ENCODE results near the gene CYSLTR2. TPM values are rescaled to one million over a fixed set of nuclear protein-coding genes. Genes with fewer than 3 reads are reported as not detected.

The CYSLTR2 gene
- total RNA-seq, 1 donor from 2014 or later, result 0.75 TPM

DNA sequence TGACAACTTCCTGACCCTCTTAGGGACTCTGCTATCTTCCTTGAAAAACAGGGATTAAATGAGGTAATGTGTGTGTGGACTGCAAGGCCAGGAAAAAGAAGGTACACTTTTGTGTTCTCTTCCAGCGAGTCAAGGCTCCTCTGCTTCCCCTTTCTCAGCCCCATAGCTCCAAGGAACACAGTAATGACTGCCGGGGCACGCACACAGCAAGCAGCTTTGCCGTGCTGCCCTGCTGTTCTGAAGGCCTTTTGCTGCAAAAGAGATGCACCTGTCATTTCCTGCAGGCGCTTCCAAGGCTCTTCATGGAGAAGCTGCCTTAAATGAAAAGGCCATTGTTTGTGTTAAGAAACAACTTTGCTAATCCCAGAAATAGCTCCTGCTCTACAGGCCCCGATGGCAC is 84.6 kb downstream of the CYSLTR2 start:
- no peaks in the 10 kb centered on the region for H3K36me3 Mint-ChIP-seq (ENCODE audit: low read depth)
- intact Hi-C loops (cut with micrococcal nuclease), result no loop called here
- H3K27ac Mint-ChIP-seq, result no peak overlapping the region
- H3K4me1 Mint-ChIP-seq (ENCODE audit: low read depth), result no peaks in the 10 kb centered on the region
- no peak overlapping the region for H3K4me3 Mint-ChIP-seq
- H3K9me3 Mint-ChIP-seq, result no peaks in the 10 kb centered on the region
- H3K27me3 Mint-ChIP-seq (ENCODE audit: insufficient read depth), result peaks cover 2% of the 10 kb centered on the region
- no peak for DNase-seq (ENCODE audit: low spot score)

DNA sequence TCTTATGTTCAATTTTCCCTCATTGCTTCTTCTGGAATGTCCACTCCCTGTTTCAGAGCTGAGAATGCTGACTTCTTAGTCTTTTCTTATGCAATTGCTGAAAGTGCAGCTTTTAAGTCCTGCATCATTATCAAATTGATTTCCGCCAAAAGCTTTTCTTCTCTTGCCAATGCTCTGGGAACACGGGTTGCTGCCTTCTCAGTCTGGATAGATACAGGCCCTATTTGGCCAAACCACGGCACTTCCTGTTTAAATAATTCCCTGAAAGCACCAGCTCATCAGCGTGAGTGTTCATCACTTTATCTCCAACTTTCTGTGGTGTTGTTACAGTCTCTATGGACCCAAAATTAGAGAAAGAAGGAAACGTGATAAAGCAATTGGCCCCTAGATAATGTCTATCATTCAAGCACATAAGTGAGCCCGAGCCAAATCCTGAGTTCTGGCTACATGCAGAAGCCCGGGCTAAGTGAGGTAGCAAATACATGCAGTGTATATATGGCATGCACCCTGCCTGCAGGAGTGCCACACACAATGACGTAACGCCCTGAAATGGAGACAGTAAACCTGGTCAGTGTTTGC is 85.7 kb downstream of the CYSLTR2 start:
- H3K9me3 Mint-ChIP-seq, result no peaks in the 10 kb centered on the region
- no peak overlapping the region for H3K4me3 Mint-ChIP-seq
- H3K27me3 Mint-ChIP-seq (ENCODE audit: insufficient read depth), result peaks cover 2% of the 10 kb centered on the region
- intact Hi-C loops (cut with micrococcal nuclease), result no loop called here
- DNase-seq (ENCODE audit: low spot score), result no peak
- H3K27ac Mint-ChIP-seq, result no peak overlapping the region
- H3K4me1 Mint-ChIP-seq (ENCODE audit: low read depth), result no peaks in the 10 kb centered on the region
- no peaks in the 10 kb centered on the region for H3K36me3 Mint-ChIP-seq (ENCODE audit: low read depth)

DNA sequence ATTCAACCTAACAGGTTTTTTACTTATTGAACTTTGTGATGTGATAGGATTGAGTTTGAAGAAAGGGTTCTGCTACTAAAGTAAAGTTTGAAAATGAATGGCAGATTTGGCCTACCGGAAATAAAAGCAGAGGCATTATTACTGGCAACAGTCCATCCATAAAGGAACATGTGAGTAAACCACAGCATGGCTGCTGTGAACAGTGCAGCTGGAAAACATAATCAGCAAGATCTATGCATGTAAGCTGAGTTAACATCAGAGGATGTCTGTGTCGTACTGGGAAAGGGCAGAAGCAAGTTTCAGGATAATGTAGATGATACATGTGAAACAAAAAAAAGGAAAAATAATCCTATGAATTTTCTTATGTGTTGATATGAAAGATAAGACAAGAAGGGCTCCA is 87.6 kb downstream of the CYSLTR2 start:
- Mint-ChIP-seq H3K4me3 (no peak overlapping the region), H3K27me3 (ENCODE audit: insufficient read depth) (peaks cover 2% of the 10 kb centered on the region), H3K27ac (no peak overlapping the region), H3K36me3 (ENCODE audit: low read depth) (no peaks in the 10 kb centered on the region), H3K9me3 (no peaks in the 10 kb centered on the region), H3K4me1 (ENCODE audit: low read depth) (no peaks in the 10 kb centered on the region)
- intact Hi-C loops (cut with micrococcal nuclease), result no loop called here
- DNase-seq (ENCODE audit: low spot score), result no peak

DNA sequence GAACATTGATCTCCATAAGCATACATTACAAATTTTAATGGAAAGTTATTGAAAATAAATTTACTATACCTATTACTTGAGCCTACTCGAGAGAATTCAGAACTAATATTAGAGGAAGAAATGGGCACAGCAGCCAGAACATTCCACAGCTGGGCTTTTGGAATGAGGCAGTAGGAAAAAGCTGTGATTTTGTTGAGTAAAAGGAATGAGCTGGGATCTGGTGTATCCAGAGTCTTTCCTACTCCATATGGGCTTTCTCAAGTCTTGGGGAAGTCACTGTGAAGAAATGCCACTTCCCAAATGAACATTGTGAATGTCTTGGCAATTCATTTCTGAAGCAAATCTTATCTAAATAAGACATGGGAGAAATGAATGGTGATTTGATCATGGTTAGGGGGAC is 93.1 kb downstream of the CYSLTR2 start:
- intact Hi-C loops (cut with micrococcal nuclease), result no loop called here
- Mint-ChIP-seq H3K4me3 (no peak overlapping the region), H3K36me3 (ENCODE audit: low read depth) (no peaks in the 10 kb centered on the region), H3K27ac (no peak overlapping the region), H3K27me3 (ENCODE audit: insufficient read depth) (no peaks in the 10 kb centered on the region), H3K9me3 (no peaks in the 10 kb centered on the region), H3K4me1 (ENCODE audit: low read depth) (peaks cover 16% of the 10 kb centered on the region)
- no peak for DNase-seq (ENCODE audit: low spot score)

DNA sequence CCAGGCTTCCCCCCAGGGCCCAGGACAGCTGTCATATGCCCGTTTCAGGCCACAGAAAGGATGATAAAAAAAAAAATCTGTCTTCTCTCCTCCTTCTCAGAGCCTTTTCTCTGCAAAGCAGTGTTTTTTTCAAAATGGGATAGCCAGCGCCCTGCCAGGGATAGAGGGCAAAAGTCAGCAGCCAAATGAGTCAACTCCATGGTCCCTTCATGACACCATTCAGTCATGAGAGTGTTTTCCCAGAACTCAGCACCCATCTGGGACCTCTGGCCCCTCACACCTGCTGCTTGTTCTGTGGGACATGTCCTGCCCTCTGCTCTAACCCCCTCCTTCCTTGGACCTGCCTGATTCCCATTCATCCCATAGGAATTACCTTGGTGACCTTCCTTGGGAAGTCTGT is 95.0 kb downstream of the CYSLTR2 start:
- Mint-ChIP-seq H3K9me3 (no peaks in the 10 kb centered on the region), H3K4me1 (ENCODE audit: low read depth) (peaks cover 16% of the 10 kb centered on the region), H3K27me3 (ENCODE audit: insufficient read depth) (no peaks in the 10 kb centered on the region), H3K27ac (no peak overlapping the region), H3K4me3 (no peak overlapping the region), H3K36me3 (ENCODE audit: low read depth) (no peaks in the 10 kb centered on the region)
- no peak for DNase-seq (ENCODE audit: low spot score)
- intact Hi-C loops (cut with micrococcal nuclease), result loop anchor here (1.0 kb wide), 1 partner anchor 21 kb away; no protein-coding TSS in a partner anchor

DNA sequence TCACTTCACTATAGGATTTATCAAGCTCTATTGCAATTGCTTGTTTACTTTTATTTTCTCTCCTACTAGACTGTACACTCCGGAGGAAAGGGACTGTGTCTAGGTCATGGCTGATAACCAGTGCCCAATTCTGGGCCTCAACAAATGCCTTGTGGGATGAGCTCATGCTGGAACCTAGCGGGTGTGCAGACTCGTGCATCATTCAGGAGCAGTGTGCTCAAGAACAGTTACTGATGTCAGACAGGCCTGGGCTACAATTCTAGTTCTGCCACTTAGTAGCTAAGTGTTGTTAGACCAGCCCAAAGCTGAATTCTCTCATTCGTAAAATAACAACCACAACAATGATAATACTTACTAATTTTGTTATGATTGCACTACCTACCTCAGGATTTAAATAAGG is 95.4 kb downstream of the CYSLTR2 start:
- H3K4me1 Mint-ChIP-seq (ENCODE audit: low read depth), result peaks cover 16% of the 10 kb centered on the region
- no peaks in the 10 kb centered on the region for H3K9me3 Mint-ChIP-seq
- intact Hi-C loops (cut with micrococcal nuclease), result loop anchor here (1.0 kb wide), 1 partner anchor 20 kb away; no protein-coding TSS in a partner anchor
- H3K4me3 Mint-ChIP-seq, result no peak overlapping the region
- H3K27ac Mint-ChIP-seq, result no peak overlapping the region
- H3K36me3 Mint-ChIP-seq (ENCODE audit: low read depth), result no peaks in the 10 kb centered on the region
- no peaks in the 10 kb centered on the region for H3K27me3 Mint-ChIP-seq (ENCODE audit: insufficient read depth)
- no peak for DNase-seq (ENCODE audit: low spot score)

DNA sequence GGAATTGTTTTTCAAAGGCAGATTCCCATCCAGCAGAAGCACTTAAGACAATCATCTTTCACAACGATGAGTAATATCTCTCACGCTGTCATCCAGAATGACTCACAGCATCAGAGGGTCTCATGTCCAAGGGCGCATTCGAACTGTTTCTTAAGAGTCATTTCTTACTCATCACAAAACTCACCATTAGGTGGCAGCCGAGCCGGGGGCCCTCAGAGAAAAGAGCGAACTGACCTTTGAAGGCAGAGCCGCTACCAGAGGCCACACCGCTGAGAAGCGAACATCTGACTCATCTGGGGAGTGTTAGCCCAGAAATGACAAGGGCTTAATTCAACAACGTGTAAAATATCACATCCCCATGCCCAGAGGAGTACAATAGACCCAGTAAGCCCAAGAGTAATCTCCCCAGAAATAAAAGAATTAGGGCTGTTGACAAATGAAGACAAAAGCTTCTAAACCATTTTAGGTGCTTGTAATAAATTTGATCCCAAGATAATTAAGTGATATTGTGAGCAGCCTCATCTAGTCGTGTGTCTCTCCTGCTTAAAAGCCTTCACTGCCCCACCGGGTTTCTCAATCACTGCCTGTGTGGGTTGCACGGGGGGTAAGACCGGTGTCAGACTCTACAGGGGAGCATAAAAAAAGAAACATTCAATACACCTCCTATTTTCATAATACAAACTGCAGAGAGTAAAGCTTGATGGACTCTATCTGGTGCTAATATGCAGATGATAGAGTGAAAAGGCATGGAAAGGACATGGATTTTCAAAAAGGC is 96.2 kb downstream of the CYSLTR2 start:
- peak; percentile 23 for DNase-seq (ENCODE audit: low spot score)
- Mint-ChIP-seq H3K36me3 (ENCODE audit: low read depth) (no peaks in the 10 kb centered on the region), H3K27ac (peak overlapping the region; percentile 10), H3K27me3 (ENCODE audit: insufficient read depth) (no peaks in the 10 kb centered on the region), H3K9me3 (peaks cover 1% of the 10 kb centered on the region), H3K4me1 (ENCODE audit: low read depth) (peaks cover 16% of the 10 kb centered on the region), H3K4me3 (no peak overlapping the region)
- intact Hi-C loops (cut with micrococcal nuclease), result loop anchor here (1.0 kb wide), 1 partner anchor 19 kb away; no protein-coding TSS in a partner anchor

DNA sequence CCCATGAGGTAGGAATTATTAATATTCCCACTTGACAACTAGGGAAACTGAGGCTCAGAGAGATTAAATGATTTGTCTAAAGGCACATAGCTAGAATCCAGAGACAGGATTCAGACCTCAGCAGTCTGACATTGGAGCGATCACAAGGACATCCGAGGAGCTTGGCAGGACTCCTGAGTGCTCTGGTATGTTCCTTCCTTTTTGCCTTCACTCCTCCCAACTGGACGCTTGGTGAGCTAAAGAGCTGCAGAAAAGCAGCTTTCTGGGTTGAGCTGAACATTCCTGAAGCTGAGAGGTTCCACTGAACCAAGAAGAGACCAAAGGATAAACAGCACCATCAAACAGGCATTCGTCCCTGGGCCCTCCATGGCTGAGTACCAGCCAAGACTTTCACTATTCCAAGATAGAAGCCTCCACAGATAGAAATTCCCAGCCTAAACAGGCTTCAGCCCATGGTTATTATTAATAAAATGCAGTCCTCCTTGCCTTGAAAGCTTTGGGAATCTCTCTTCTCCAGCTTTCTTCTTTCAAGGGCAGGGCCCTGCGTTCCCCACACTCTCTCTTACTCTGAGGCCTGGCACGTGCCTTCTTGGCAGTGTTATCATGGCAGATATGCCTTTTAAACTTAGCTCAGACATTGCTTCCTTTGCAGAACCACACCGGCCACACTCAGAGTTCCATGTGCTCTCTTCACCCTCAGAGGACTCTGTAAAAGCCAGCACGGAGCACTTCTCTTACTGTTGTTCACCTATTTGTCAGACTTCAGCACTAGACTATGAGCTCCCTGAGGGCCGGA is 97.1 kb downstream of the CYSLTR2 start:
- Mint-ChIP-seq H3K36me3 (ENCODE audit: low read depth) (no peaks in the 10 kb centered on the region), H3K4me1 (ENCODE audit: low read depth) (peaks cover 16% of the 10 kb centered on the region), H3K27ac (no peak overlapping the region), H3K27me3 (ENCODE audit: insufficient read depth) (no peaks in the 10 kb centered on the region), H3K9me3 (peaks cover 10% of the 10 kb centered on the region), H3K4me3 (no peak overlapping the region)
- DNase-seq (ENCODE audit: low spot score), result no peak
- intact Hi-C loops (cut with micrococcal nuclease), result no loop called here

DNA sequence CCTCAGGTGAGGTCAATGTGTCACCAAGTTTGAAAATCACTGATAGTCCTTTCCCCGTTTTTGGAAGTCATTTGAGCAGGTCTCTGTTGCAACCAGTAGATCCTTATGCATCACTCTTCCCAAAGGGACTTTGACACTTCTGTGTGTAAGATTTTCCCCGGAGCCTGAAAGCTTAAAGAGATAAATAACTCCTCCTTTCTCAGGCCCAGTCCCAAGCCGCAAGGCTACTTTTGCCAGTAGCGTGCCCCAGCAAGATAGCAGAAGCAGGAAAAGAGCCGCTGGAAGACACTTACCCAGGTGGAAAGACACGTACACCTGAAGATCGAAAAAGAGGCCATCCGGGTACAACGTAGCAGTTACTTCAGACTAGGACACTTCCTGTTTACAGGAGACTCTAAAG is 106.9 kb downstream of the CYSLTR2 start:
- Mint-ChIP-seq H3K4me1 (ENCODE audit: low read depth) (no peaks in the 10 kb centered on the region), H3K9me3 (peaks cover 21% of the 10 kb centered on the region), H3K4me3 (no peak overlapping the region), H3K36me3 (ENCODE audit: low read depth) (no peaks in the 10 kb centered on the region), H3K27ac (no peak overlapping the region), H3K27me3 (ENCODE audit: insufficient read depth) (peaks cover 10% of the 10 kb centered on the region)
- DNase-seq (ENCODE audit: low spot score), result no peak
- intact Hi-C loops (cut with micrococcal nuclease), result loop anchor here (10.0 kb wide), 1 partner anchor 986 kb away; no protein-coding TSS in a partner anchor

Other genes starting within 250 kb of the CYSLTR2 start
- 4.9 and 5.4 TPM in 2 replicates for gene LPAR6, start 240.8 kb upstream of the CYSLTR2 start, total RNA-seq
- gene RCBTB2, start 120.8 kb upstream of the CYSLTR2 start, total RNA-seq, result 1.7 and 2.0 TPM in 2 replicates

Data from activated T-helper 1 cell treated with anti-CD3 and anti-CD28 coated beads, Interleukin-12 subunit alpha, Interleukin-12 subunit beta, Interleukin-2, Interleukin-4 antibody, amounts not matched to agents 30 ng/mL and 10 ng/mL and 1 ng/mL, durations not matched to agents 14 hours and 24 hours and 36 hours (primary cell).